Heart left ventricle (tissue), 16 donors: Measurements from ENCODE around the gene ABLIM2. TPM values are rescaled to one million over a fixed set of nuclear protein-coding genes. Genes with fewer than 3 reads are reported as not detected.
"Not testable (repeated sequence)": the region's sequence is repeated elsewhere in the genome, so short reads cannot be mapped to it uniquely, and the experiment has no call there.

Experiments
- ATAC-seq, 4 donors: fragments of 200-7000 bp; cut with Tn5 transposase; one replicate each; pipeline ENCODE4 v1.9.1; 2020 to 2022; ENCODE audit warnings: moderate library complexity in 4 of 4, mild to moderate bottlenecking in 3 of 4, moderate number of reproducible peaks in 1 of 4
- DNase-seq, 5 donors: peaks; one replicate each; pipeline ENCODE4 v3.0.0-alpha.2; 2020
- H3K27ac ChIP-seq, 12 donors: fragments of 200-600 bp; sonication (generic) in 4 of 12; one replicate each; pipeline versions ENCODE4 v1.5.0 to v1.8.0; 2016 to 2022; ENCODE audit warnings: mild to moderate bottlenecking in 2 of 12
- H3K27me3 ChIP-seq, 9 donors: fragments of 200-600 bp; sonication (generic) in 2 of 9; one replicate each; pipeline versions ENCODE4 v1.5.1 to v1.8.0; 2016 to 2022; ENCODE audit warnings: mild to moderate bottlenecking in 3 of 9
- H3K36me3 ChIP-seq, 9 donors: fragments of 200-600 bp; sonication (generic) in 2 of 9; one replicate each; pipeline versions ENCODE4 v1.5.0 to v1.8.0; 2018 to 2022; ENCODE audit warnings: mild to moderate bottlenecking in 2 of 9
- H3K4me1 ChIP-seq, 12 donors: fragments of 200-600 bp; sonication (generic) in 4 of 12; one replicate each; pipeline versions ENCODE4 v1.5.0 to v1.8.0; 2016 to 2022; ENCODE audit warnings: mild to moderate bottlenecking in 3 of 12
- H3K4me3 ChIP-seq, 12 donors: fragments of 200-600 bp; sonication (generic) in 4 of 12; one replicate each; pipeline versions ENCODE4 v1.5.0 to v1.8.0; 2017 to 2022; ENCODE audit warnings: mild to moderate bottlenecking in 9 of 12, moderate library complexity in 4 of 12
- H3K9me3 ChIP-seq, 12 donors: fragments of 200-600 bp; sonication (generic) in 4 of 12; one replicate each; pipeline versions ENCODE4 v1.5.0 to v1.8.0; 2016 to 2022; ENCODE audit warnings: mild to moderate bottlenecking in 1 of 12
- POLR2A ChIP-seq, 2 donors: fragments of 450-650 bp; IDR thresholded peaks; one replicate each; pipeline ENCODE4 v1.6.1; 2017; ENCODE audit warnings: antibody characterized with exemption in 2 of 2, mild to moderate bottlenecking in 2 of 2, moderate library complexity in 2 of 2
- WGBS, 4 donors: extraction: QIAGEN DNeasy Blood & Tissue Kit in 2 of 4; methylation state at CpG; one replicate each; pipeline versions ENCODE4 v1.1.5 to v1.1.7; 2013 to 2018; 5-methylcytosine and 5-hydroxymethylcytosine counted together
- intact Hi-C, 10 donors: fragments of 100-400 bp; cut with DNase I; formaldehyde crosslinking; loops; one replicate each; pipeline versions ENCODE4 v1.11.1 to v1.14.2; 2022
- polyA plus RNA-seq, 2 donors: library from polyadenylated mRNA; stranded (reverse); fragments of 200-250 nt; gene quantifications; one replicate each; pipeline ENCODE4 v1.2.3, GENCODE V29; 2013
- total RNA-seq, 9 donors: library from RNA; depleted of rRNA in 2 of 9; stranded (reverse); fragments of >200 nt in 2 of 9; fragmentation: NEBNext Ultra II Directional in 3 of 9; extraction: Animal tissue kit (Norgen Biotek cat#: 25700) in 3 of 9; gene quantifications; one replicate each; pipeline versions ENCODE4 v1.1.0 to v1.2.4, GENCODE V29; 2016 to 2023
- TF ChIP-seq, protein P1 (sequence below), 12 donors: fragments of 200-600 bp; sonication (generic) in 4 of 12; IDR thresholded peaks; one replicate each; pipeline versions ENCODE4 v1.5.0 to v1.8.0; 2018 to 2022; ENCODE audit warnings: antibody characterized with exemption in 12 of 12, mild to moderate bottlenecking in 5 of 12
- donor health status: ischemic (EF 13 %, LVEDD 7.1; RV severe dilation, severe dysfunction).
- donor health status: healthy with polysubstance abuse.
- donor health status: DM: no; HTN: yes; CAD: no.
- donor health status: DM: no; HTN: no; CAD: no.
- donor health status: ischemic (EF 25% LVEDD 6.9; RV normal size, moderate dysfunction).
- donor health status: ischemic (EF 25% LVEDD 5.7; RV mildly dilated, moderate dysfunction).
- donor health status: healthy.
- donor health status: DM: yes; HTN: yes; CAD: no.
- donor health status: ischemic (EF 35%, LVEDD 5.7; RV mildly dilated, moderate dysfunction).
- donor health status: nonischemic (EF 11% LVEDD 7.7; RV severe dilation, severe dysfunction).
- donor health status: DM: yes; HTN: yes; CAD: no.
- donor health status: PGD.
- donor health status: ischemic (EF 29% LVEDD 5.4; RV normal size, mild dysfunction).
- donor health status: nonischemic (EF 23%, LVEDD 6.1; RV moderate dilation, normal function).

ABLIM2 gene
- total and polyA plus RNA-seq, 11 donors: 11.1 to 27.9 (median 18.4) TPM

DNA sequence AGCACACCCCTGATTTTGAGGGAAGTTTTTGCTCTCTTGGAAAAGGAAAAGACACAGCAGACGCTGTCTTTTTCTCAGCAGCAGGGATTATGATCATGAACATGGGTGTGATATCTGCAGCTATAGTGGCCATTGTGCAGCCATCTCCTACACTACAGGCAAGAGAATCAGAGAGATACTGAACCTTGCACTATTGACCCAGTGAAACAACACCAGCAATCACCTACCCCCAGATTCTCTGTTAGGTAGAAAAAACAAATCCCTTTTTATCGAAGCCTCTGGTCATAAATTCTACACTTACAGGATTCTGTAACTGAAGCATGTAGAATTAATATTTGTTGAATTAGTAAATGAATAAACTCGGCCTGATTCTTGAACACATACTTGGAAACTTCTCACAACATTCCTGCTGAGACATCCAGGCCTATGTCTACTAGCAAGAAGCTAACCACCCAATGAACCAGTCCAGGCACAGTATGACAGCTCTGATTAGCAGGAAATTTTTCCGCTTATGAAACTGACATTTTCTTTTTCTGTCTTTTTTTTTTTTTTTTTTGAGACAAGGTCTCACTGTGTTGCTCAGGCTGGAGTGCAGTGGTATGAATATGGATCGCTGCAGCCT lies 213.9 kb downstream of the ABLIM2 start:
- 89 to 97% (median 94%) methylated on average over 5 of the region's 5 CpGs for WGBS, 4 donors
- no peak overlapping the region for H3K4me3 ChIP-seq

DNA sequence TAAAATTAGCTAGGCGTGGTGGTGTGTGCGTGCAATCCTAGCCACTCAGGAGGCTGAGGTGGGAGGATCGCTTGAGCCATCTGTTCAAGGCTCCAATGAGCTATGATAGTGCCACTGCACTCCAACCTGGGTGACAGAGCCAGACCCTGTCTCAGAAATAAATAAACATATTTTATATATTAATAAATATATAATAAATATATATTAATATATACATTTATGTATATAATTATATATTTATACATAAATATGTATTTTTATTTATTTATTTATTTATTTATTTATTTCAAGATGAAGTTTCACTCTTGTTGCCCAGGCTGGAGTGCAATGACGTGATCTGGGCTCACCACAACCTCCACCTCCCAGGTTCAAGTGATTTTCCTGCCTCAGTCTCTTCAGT lies 214.9 kb downstream of the ABLIM2 start:
- H3K9me3 ChIP-seq, H3K4me3 ChIP-seq, DNase-seq, H3K27ac ChIP-seq, H3K36me3 ChIP-seq, ATAC-seq, intact Hi-C loops: not testable (repeated sequence)
- peaks cover 0 to 12% (median 0%) of the 10 kb centered on the region in 9 donors for H3K27me3 ChIP-seq
- peaks cover 0 to 10% (median 1%) of the 10 kb centered on the region in 12 donors for H3K4me1 ChIP-seq
- WGBS, 4 donors: 94 to 98% (median 97%) methylated on average over 4 of the region's 4 CpGs

More for the DNA sequence above, 213.9 kb downstream of the ABLIM2 start:
- no peak for TF ChIP-seq POLR2A (IDR thresholded peaks at IDR 0.05)
- TF ChIP-seq, protein P1, sequence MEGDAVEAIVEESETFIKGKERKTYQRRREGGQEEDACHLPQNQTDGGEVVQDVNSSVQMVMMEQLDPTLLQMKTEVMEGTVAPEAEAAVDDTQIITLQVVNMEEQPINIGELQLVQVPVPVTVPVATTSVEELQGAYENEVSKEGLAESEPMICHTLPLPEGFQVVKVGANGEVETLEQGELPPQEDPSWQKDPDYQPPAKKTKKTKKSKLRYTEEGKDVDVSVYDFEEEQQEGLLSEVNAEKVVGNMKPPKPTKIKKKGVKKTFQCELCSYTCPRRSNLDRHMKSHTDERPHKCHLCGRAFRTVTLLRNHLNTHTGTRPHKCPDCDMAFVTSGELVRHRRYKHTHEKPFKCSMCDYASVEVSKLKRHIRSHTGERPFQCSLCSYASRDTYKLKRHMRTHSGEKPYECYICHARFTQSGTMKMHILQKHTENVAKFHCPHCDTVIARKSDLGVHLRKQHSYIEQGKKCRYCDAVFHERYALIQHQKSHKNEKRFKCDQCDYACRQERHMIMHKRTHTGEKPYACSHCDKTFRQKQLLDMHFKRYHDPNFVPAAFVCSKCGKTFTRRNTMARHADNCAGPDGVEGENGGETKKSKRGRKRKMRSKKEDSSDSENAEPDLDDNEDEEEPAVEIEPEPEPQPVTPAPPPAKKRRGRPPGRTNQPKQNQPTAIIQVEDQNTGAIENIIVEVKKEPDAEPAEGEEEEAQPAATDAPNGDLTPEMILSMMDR (IDR thresholded peaks at IDR 0.05): no peak
- H3K36me3 ChIP-seq: no peaks in the 10 kb centered on the region
- H3K9me3 ChIP-seq: no peaks in the 10 kb centered on the region
- intact Hi-C loops: no loop called here
- H3K27me3 ChIP-seq: peaks cover 0 to 12% (median 0%) of the 10 kb centered on the region in 9 donors
- ATAC-seq (no peak), DNase-seq (no peak)
- no peak overlapping the region for H3K27ac ChIP-seq
- peaks cover 0 to 5% (median 0%) of the 10 kb centered on the region in 12 donors for H3K4me1 ChIP-seq

DNA sequence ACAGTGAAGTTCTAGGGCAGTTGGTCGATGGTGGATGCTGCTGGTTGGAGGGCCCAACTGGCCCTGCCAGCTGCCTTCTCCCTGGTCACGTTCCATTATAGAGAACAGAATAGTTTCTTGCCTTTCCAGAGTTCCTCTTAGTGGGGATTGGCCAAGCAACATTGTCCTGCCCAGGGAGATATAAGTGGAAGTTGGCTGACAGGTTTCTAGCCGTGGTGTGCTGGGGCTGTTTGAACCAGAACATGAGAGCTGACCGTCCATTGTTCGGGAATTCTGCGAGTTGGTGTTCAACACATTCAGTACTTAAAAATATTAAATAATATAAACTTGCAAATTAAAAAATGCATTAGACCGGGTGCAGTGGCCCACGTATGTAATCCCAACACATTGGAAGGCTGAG lies 215.4 kb downstream of the ABLIM2 start:
- Histone ChIP-seq H3K4me3 (no peak overlapping the region), H3K27ac (no peak overlapping the region), H3K4me1 (peaks cover 0 to 15% (median 4%) of the 10 kb centered on the region in 12 donors), H3K36me3 (no peaks in the 10 kb centered on the region), H3K9me3 (no peaks in the 10 kb centered on the region), H3K27me3 (peaks cover 0 to 12% (median 0%) of the 10 kb centered on the region in 9 donors)
- no peak for TF ChIP-seq POLR2A (IDR thresholded peaks at IDR 0.05)
- TF ChIP-seq, protein P1 (IDR thresholded peaks at IDR 0.05): no peak
- WGBS, 4 donors: 94 to 97% (median 95%) methylated on average over 8 of the region's 8 CpGs
- ATAC-seq (no peak), DNase-seq (no peak)
- intact Hi-C loops: no loop called here

DNA sequence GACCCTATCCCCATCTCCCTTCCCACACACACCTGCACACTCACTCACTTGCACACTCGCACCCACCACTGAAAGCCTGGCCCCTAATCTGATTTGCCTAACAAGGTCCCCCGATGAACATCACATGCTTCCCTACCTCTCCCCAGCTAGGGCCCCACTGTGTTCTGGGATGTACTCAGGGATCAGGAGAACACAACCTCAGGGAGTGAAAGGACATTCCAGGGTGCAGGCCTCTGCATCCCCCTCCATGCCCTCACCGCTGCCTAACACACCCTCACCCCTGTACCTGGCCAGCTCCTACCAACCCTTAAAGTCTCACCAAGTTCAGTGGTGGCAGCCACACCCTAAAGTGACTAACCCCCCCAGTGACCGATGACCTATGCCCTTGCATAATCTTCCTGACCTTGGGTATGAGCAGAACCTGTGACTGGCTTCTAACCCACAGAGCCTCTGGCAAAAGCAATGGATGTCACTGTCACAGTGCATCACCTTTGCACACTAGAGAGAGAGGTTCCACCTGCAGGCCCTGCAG lies 216.6 kb downstream of the ABLIM2 start:
- TF ChIP-seq, protein P1 (IDR thresholded peaks at IDR 0.05): no peak
- TF ChIP-seq POLR2A (IDR thresholded peaks at IDR 0.05): no peak
- no peak for DNase-seq
- intact Hi-C loops: no loop called here

More for the DNA sequence above, 216.6 kb downstream of the ABLIM2 start:
- ATAC-seq: no peak
- H3K9me3 ChIP-seq: no peaks in the 10 kb centered on the region
- WGBS, 4 donors: 94 to 98% (median 96%) methylated on average over 4 of the region's 4 CpGs
- H3K27me3 ChIP-seq: peaks cover 0 to 12% (median 0%) of the 10 kb centered on the region in 9 donors
- H3K36me3 ChIP-seq: no peaks in the 10 kb centered on the region
- H3K4me1 ChIP-seq: peaks cover 0 to 25% (median 9%) of the 10 kb centered on the region in 12 donors
- no peak overlapping the region for H3K27ac ChIP-seq
- no peak overlapping the region for H3K4me3 ChIP-seq
